Muscle of leg (tissue), 11 donors: ENCODE results near the gene OTUB2. TPM values are rescaled to one million over a fixed set of nuclear protein-coding genes. Genes with fewer than 3 reads are reported as not detected.
A peak's percentile ranks its signal among the peaks of the same experiment; 100 is the strongest.

Source experiments
- DNase-seq: peaks from one replicate; pipeline ENCODE4 v3.0.0; 2013
- H3K27ac ChIP-seq: one replicate; pipeline ENCODE4 v1.5.1; 2013; ENCODE audit warnings: mild to moderate bottlenecking, low read length, control low read depth
- H3K27me3 ChIP-seq: one replicate; pipeline ENCODE4 v1.6.1; 2013; ENCODE audit warnings: low read length; ENCODE audit not compliant: control insufficient read depth, insufficient read depth
- H3K36me3 ChIP-seq: one replicate; pipeline ENCODE4 v1.6.1; 2013; ENCODE audit warnings: low read length; ENCODE audit not compliant: control insufficient read depth, insufficient read depth
- H3K4me1 ChIP-seq: one replicate; pipeline ENCODE4 v1.6.1; 2013; ENCODE audit warnings: low read length; ENCODE audit not compliant: control insufficient read depth, insufficient read depth
- H3K4me3 ChIP-seq: one replicate; pipeline ENCODE4 v1.5.1; 2013; ENCODE audit warnings: low read length, control low read depth
- H3K9me3 ChIP-seq: replicated peaks from 2 replicates; pipeline ENCODE4 v1.6.1; 2013; ENCODE audit warnings: low read depth, low read length; ENCODE audit not compliant: control insufficient read depth
- WGBS: methylation state at CpG from one replicate; pipeline ENCODE4 v1.1.5; 2013; ENCODE audit warnings: missing lambda C conversion rate; ENCODE audit not compliant: insufficient coverage; 5-methylcytosine and 5-hydroxymethylcytosine counted together
- polyA plus RNA-seq, 8 donors: library from polyadenylated mRNA; unstranded; fragments of 120-200 nt; gene quantifications; one replicate each; pipeline versions ENCODE4 v1.2.1 to v1.2.3, GENCODE V29; 2013; ENCODE audit warnings: inconsistent platforms in 1 of 8, low replicate concordance in 1 of 8; ENCODE audit not compliant: insufficient read length in 8 of 8, insufficient read depth in 1 of 8
- total RNA-seq: library from RNA; stranded (reverse); fragments of 120-200 nt; gene quantifications from one replicate; pipeline ENCODE4 v1.2.4, GENCODE V29; 2013

OTUB2 gene
- total and polyA plus RNA-seq, 9 donors, result 0.59 to 1.3 (median 1.0) TPM

GRCh38 chr14:94045563-94046345 lies 19.6 kb downstream of the OTUB2 start:
- Histone ChIP-seq H3K27me3 (no peaks in the 10 kb centered on the region), H3K4me3 (no peak overlapping the region), H3K36me3 (peaks cover 73% of the 10 kb centered on the region), H3K27ac (no peak overlapping the region), H3K4me1 (peaks cover 9% of the 10 kb centered on the region), H3K9me3 (no peaks in the 10 kb centered on the region)
- 87% methylated on average over 17 of the region's 19 CpGs for WGBS
- DNase-seq, result no peak

GRCh38 chr14:94046696-94047250 lies 20.6 kb downstream of the OTUB2 start:
- H3K27ac ChIP-seq, result no peak overlapping the region
- H3K36me3 ChIP-seq, result peaks cover 80% of the 10 kb centered on the region
- no CpG with 5 or more reads among the region's 7 CpGs for WGBS
- H3K4me3 ChIP-seq, result no peak overlapping the region
- H3K9me3 ChIP-seq, result no peaks in the 10 kb centered on the region
- no peak for DNase-seq
- H3K4me1 ChIP-seq, result peaks cover 5% of the 10 kb centered on the region
- H3K27me3 ChIP-seq, result no peaks in the 10 kb centered on the region

DNA sequence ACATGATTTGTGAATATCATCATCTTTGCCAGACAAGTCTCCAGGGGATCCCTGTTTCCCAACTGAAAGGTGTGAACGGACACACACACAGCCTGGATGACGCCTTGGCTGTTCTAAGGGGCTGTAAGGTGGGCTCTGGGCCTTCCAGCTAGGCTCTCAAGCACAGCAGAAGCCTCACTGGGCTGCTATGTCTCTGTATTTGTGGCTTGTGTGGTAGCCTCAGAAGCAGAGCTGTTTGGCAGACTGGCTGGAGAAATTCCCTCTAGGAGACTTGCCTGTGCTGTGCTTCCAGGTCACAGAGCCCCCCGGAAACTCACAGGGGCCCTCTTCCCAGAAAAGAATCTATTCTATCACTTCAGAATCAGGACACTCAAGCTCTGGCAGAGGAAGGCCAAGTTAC lies 21.4 kb downstream of the OTUB2 start:
- Histone ChIP-seq H3K4me3 (no peak overlapping the region), H3K9me3 (no peaks in the 10 kb centered on the region), H3K4me1 (no peaks in the 10 kb centered on the region), H3K36me3 (peaks cover 88% of the 10 kb centered on the region), H3K27me3 (no peaks in the 10 kb centered on the region), H3K27ac (no peak overlapping the region)
- DNase-seq, result no peak
- WGBS, result 63% methylated on average over 2 of the region's 3 CpGs

DNA sequence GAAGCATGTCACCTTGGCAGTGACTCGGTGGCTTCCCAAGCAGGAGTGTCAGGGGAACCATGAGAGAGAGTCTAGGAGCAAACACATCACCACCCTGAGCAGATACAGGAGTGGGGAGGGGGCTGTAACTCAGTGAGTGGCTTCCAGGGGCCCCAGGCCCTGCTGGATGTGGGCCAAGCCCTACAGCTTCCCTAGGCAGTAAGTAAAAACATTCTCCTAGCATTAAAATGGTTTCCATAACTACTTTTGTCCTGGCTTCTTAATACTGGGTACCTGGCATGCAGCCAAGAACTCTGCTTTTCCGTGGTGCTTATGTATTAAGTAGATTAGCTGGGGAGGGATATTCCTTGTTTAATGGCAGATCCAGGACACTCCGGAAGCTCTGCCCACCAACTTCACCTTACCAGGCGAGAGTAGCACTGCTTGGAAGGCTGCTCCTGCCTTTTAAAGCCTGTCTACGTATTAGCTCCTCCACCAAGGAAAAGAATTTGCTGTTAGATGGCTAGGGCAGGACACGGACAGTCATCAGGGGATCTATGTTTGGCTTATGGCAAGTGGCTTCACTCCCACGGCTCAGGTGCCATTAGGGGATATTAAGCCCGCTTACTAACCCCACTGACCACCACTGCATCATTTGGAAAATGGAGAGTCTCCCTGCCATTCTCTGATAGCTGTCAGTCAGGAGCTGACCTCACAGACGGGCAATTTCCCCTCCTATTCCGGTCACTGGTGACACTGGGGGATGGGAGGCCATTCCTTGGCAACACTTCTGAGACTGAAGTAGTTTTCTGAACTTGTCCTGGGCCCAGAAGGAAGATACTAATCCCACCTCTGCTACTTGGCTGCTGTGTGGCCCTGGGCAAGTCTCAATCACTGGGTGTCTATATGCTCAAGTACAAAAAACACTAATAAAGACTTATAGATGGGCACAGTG lies 22.8 kb downstream of the OTUB2 start:
- Histone ChIP-seq H3K9me3 (no peaks in the 10 kb centered on the region), H3K27me3 (no peaks in the 10 kb centered on the region), H3K27ac (no peak overlapping the region), H3K36me3 (peaks cover 92% of the 10 kb centered on the region), H3K4me3 (no peak overlapping the region), H3K4me1 (no peaks in the 10 kb centered on the region)
- 27% methylated on average over 2 of the region's 10 CpGs for WGBS
- DNase-seq, result no peak

GRCh38 chr14:94049625-94050023 lies 23.5 kb downstream of the OTUB2 start:
- DNase-seq, result no peak
- WGBS, result no CpG with 5 or more reads among the region's 2 CpGs

DNA sequence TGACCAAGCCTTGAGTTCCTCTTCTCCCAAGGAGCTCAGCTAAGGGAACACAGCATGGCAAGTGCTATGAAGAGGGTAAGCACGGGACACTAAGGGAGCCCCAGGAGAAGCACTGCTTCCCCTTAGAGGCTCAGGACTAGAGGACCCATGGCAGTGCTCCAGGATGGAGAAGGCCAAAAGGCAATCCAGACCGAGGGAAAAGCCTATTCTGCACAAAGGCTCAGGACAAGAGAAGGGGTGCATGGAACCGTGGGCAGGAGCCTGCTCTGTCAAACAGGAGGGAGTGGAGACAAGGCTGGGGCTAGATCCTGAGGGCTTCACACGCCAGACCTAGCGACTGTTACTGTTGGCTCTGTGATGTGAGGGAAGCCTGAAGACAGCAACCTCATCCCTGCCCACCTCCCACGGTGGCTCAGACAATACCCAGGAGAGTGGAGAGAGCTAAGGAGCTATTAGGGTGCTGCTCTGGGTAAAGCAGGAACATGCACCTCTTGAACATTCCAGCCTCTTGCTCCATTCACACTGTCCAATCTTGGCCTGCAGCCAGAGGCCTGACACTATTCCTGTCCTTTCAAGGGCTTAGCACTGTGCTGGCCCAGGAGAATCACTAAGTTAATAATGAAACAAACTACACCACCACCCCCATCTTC lies 24.2 kb downstream of the OTUB2 start:
- Histone ChIP-seq H3K4me3 (no peak overlapping the region), H3K9me3 (no peaks in the 10 kb centered on the region), H3K36me3 (peaks cover 93% of the 10 kb centered on the region), H3K27me3 (no peaks in the 10 kb centered on the region), H3K4me1 (no peaks in the 10 kb centered on the region), H3K27ac (no peak overlapping the region)
- WGBS, result 74% methylated on average over 4 of the region's 6 CpGs
- no peak for DNase-seq

More at GRCh38 chr14:94049625-94050023, 23.5 kb downstream of the OTUB2 start:
- H3K27me3 ChIP-seq, result no peaks in the 10 kb centered on the region
- no peaks in the 10 kb centered on the region for H3K4me1 ChIP-seq
- no peaks in the 10 kb centered on the region for H3K9me3 ChIP-seq
- H3K27ac ChIP-seq, result no peak overlapping the region
- H3K36me3 ChIP-seq, result peaks cover 93% of the 10 kb centered on the region
- no peak overlapping the region for H3K4me3 ChIP-seq

- Histone ChIP-seq H3K36me3 (peaks cover 93% of the 10 kb centered on the region), H3K4me1 (no peaks in the 10 kb centered on the region), H3K9me3 (no peaks in the 10 kb centered on the region), H3K27ac (no peak overlapping the region), H3K4me3 (no peak overlapping the region), H3K27me3 (no peaks in the 10 kb centered on the region)
- peak; percentile 65 for DNase-seq
- WGBS, result 64% methylated on average over 5 of the region's 9 CpGs
Observed at GRCh38 chr14:94051115-94051514, 25.0 kb downstream of the OTUB2 start.

GRCh38 chr14:94051779-94052178 lies 25.6 kb downstream of the OTUB2 start:
- DNase-seq, result no peak
- WGBS, result 88% methylated on average over 3 of the region's 3 CpGs
- Histone ChIP-seq H3K4me1 (no peaks in the 10 kb centered on the region), H3K9me3 (no peaks in the 10 kb centered on the region), H3K27me3 (no peaks in the 10 kb centered on the region), H3K4me3 (no peak overlapping the region), H3K27ac (no peak overlapping the region), H3K36me3 (peaks cover 93% of the 10 kb centered on the region)

GRCh38 chr14:94052199-94052598 lies 26.1 kb downstream of the OTUB2 start:
- no CpG with 5 or more reads among the region's 1 CpG for WGBS
- no peaks in the 10 kb centered on the region for H3K4me1 ChIP-seq
- H3K36me3 ChIP-seq, result peaks cover 93% of the 10 kb centered on the region
- no peak for DNase-seq
- H3K27ac ChIP-seq, result no peak overlapping the region
- H3K9me3 ChIP-seq, result no peaks in the 10 kb centered on the region
- H3K4me3 ChIP-seq, result no peak overlapping the region
- no peaks in the 10 kb centered on the region for H3K27me3 ChIP-seq
